HS-5 (cell line): ENCODE data around the gene EIF3D.
"Not testable (repeated sequence)": the region's sequence is repeated elsewhere in the genome, so short reads cannot be mapped to it uniquely, and the experiment has no call there.

Source experiments
- DNase-seq: peaks from one replicate; pipeline ENCODE4 v3.0.0-alpha.2; 2012; ENCODE audit warnings: low read depth

EIF3D gene

GRCh38 chr22:36549033-36549432 lies 20.1 kb upstream of the EIF3D start:
- no peak for DNase-seq

- no peak for DNase-seq
Observed at GRCh38 chr22:36548606-36549005, 19.6 kb upstream of the EIF3D start.

- peak; percentile 74 for DNase-seq
Observed at GRCh38 chr22:36546932-36547331, 18.0 kb upstream of the EIF3D start.

- no peak for DNase-seq
Observed at GRCh38 chr22:36546092-36546804, 17.3 kb upstream of the EIF3D start.

- no peak for DNase-seq
Observed at GRCh38 chr22:36544107-36544620, 15.2 kb upstream of the EIF3D start.

- peak; percentile 94 for DNase-seq
Observed at GRCh38 chr22:36541831-36542411, 13.0 kb upstream of the EIF3D start.

GRCh38 chr22:36540867-36541642 lies 12.1 kb upstream of the EIF3D start:
- DNase-seq, result no peak

- DNase-seq, result no peak
Observed at GRCh38 chr22:36538529-36538928, 9.6 kb upstream of the EIF3D start.

GRCh38 chr22:36536717-36537116 lies 7.8 kb upstream of the EIF3D start:
- no peak for DNase-seq

GRCh38 chr22:36533320-36533719 lies 4.4 kb upstream of the EIF3D start:
- DNase-seq, result not testable (repeated sequence)

- DNase-seq, result no peak
Observed at GRCh38 chr22:36532466-36532865, 3.5 kb upstream of the EIF3D start.

GRCh38 chr22:36528341-36528740 lies 625 bp downstream of the EIF3D start:
- no peak for DNase-seq

- DNase-seq, result no peak
Observed at GRCh38 chr22:36522662-36523061, 6.3 kb downstream of the EIF3D start.

- DNase-seq, result no peak
Observed at GRCh38 chr22:36520423-36520822, 8.5 kb downstream of the EIF3D start.

GRCh38 chr22:36519906-36520305 lies 9.1 kb downstream of the EIF3D start:
- not testable (repeated sequence) for DNase-seq

GRCh38 chr22:36514766-36515165 lies 14.2 kb downstream of the EIF3D start:
- DNase-seq, result no peak

- DNase-seq, result no peak
Observed at GRCh38 chr22:36512991-36513390, 16.0 kb downstream of the EIF3D start.

GRCh38 chr22:36512333-36512732 lies 16.6 kb downstream of the EIF3D start:
- DNase-seq, result no peak

- no peak for DNase-seq
Observed at GRCh38 chr22:36510966-36511881, 17.7 kb downstream of the EIF3D start.

GRCh38 chr22:36510384-36510783 lies 18.6 kb downstream of the EIF3D start:
- DNase-seq, result no peak

- no peak for DNase-seq
Observed at GRCh38 chr22:36507518-36508010, 21.4 kb downstream of the EIF3D start.
